SK-N-SH (cell line): ENCODE results near the gene NEDD8. TPM values are rescaled to one million over a fixed set of nuclear protein-coding genes. Genes with fewer than 3 reads are reported as not detected.

Experiments
- CTCF ChIA-PET: fragments of 300-600, 350-600 bp; formaldehyde crosslinking; extraction: SDS; loops from one replicate; lab custom pipeline; 2021; lab: Yijun Ruan, JAX
- POLR2A ChIA-PET: fragments of 350-600 bp; sonication (Branson Sonifier 250); formaldehyde crosslinking; extraction: SDS; loops from one replicate; lab custom pipeline; 2020; ENCODE audit warnings: antibody characterized with exemption, inconsistent platforms; lab: Yijun Ruan, JAX
- DNase-seq: peaks from one replicate; pipeline ENCODE4 v3.0.0; 2012
- H2AFZ ChIP-seq: fragments of 200-600 bp; sonication (generic); 2 replicates; pipeline ENCODE4 v1.8.1; 2016; ENCODE audit warnings: antibody characterized with exemption, mild to moderate bottlenecking, low read depth
- H3F3A ChIP-seq: fragments of 200-600 bp; sonication (generic); replicated peaks from 2 replicates; pipeline ENCODE3; 2016; ENCODE audit warnings: antibody characterized with exemption, mild to moderate bottlenecking; ENCODE audit not compliant: insufficient read depth
- H3K27ac ChIP-seq, 2 experiments: fragments of 200-500 bp in 1 of 2; fragments of 200-600 bp in 1 of 2; sonication (Bioruptor generic) in 1 of 2; sonication (generic), shearing (Covaris generic) in 1 of 2; 2 replicates each; pipeline versions ENCODE4 v1.5.1 to v1.6.1; 2014 to 2016; ENCODE audit warnings: low read depth in 2 of 2, inconsistent platforms in 1 of 2, low read length in 1 of 2, mild to moderate bottlenecking in 1 of 2, mixed read lengths in 1 of 2
- H3K27me3 ChIP-seq: fragments of 200-600 bp; sonication (generic), shearing (Covaris generic); 2 replicates; pipeline ENCODE4 v1.6.1; 2016; ENCODE audit warnings: mixed run types; ENCODE audit not compliant: insufficient read depth
- H3K36me3 ChIP-seq, 2 experiments: fragments of 200-500 bp in 1 of 2; fragments of 200-600 bp in 1 of 2; sonication (Bioruptor generic) in 1 of 2; sonication (generic) in 1 of 2; replicated peaks in 1 of 2; 2 replicates each; pipeline versions ENCODE3 to v1.5.1; 2014 to 2016; ENCODE audit warnings: low read length in 1 of 2, mild to moderate bottlenecking in 1 of 2; ENCODE audit not compliant: insufficient read depth in 2 of 2, control insufficient read depth in 1 of 2
- H3K4me1 ChIP-seq, 2 experiments: fragments of 200-500 bp in 1 of 2; fragments of 200-600 bp in 1 of 2; sonication (Bioruptor generic) in 1 of 2; sonication (generic), shearing (Covaris generic) in 1 of 2; 2 replicates each; pipeline versions ENCODE4 v1.5.1 to v1.6.1; 2014 to 2016; ENCODE audit warnings: low read depth in 1 of 2, low read length in 1 of 2, mixed run types in 1 of 2; ENCODE audit not compliant: insufficient read depth in 2 of 2, control insufficient read depth in 1 of 2
- H3K4me2 ChIP-seq: fragments of 200-600 bp; sonication (generic), shearing (Covaris generic); 2 replicates; pipeline ENCODE4 v1.6.1; 2017; ENCODE audit warnings: mixed run types
- H3K4me3 ChIP-seq, 2 experiments: fragments of 200-500 bp in 1 of 2; fragments of 200-600 bp in 1 of 2; sonication (Bioruptor generic) in 1 of 2; sonication (generic), shearing (Covaris generic) in 1 of 2; 2 replicates each; pipeline versions ENCODE4 v1.5.1 to v1.8.1; 2014 to 2016; ENCODE audit warnings: low read depth in 2 of 2, inconsistent platforms in 1 of 2, low read length in 1 of 2, mild to moderate bottlenecking in 1 of 2, mixed read lengths in 1 of 2, moderate library complexity in 1 of 2
- H3K79me2 ChIP-seq: fragments of 200-600 bp; sonication (generic); 2 replicates; pipeline ENCODE4 v1.8.1; 2017; ENCODE audit warnings: mild to moderate bottlenecking; ENCODE audit not compliant: insufficient read depth
- H3K9ac ChIP-seq: fragments of 200-600 bp; sonication (generic); 2 replicates; pipeline ENCODE4 v1.6.1; 2017; ENCODE audit warnings: mixed run types
- H3K9me2 ChIP-seq: fragments of 200-600 bp; sonication (generic); 2 replicates; pipeline ENCODE4 v1.6.1; 2017; ENCODE audit warnings: mixed run types
- H3K9me3 ChIP-seq: fragments of 200-600 bp; sonication (generic); 2 replicates; pipeline ENCODE4 v1.6.1; 2017; ENCODE audit warnings: mixed run types, mild to moderate bottlenecking, moderate library complexity
- H4K20me1 ChIP-seq: fragments of 200-600 bp; sonication (generic); 2 replicates; pipeline ENCODE4 v1.6.1; 2017; ENCODE audit warnings: mild to moderate bottlenecking, mixed run types; ENCODE audit not compliant: insufficient read depth
- EZH2phosphoT487 ChIP-seq: fragments of 200-600 bp; sonication (generic); IDR thresholded peaks from 2 replicates; pipeline ENCODE4 v1.6.1; 2017; ENCODE audit warnings: low read depth, mixed run types, mild to moderate bottlenecking, antibody characterized with exemption, moderate library complexity, borderline replicate concordance
- FOXJ3 ChIP-seq: sonication (generic); formaldehyde crosslinking; IDR thresholded peaks from 2 replicates; pipeline ENCODE4 v1.5.1; 2020; ENCODE audit warnings: mild to moderate bottlenecking, missing genetic modification reagents
- FOXM1 ChIP-seq: IDR thresholded peaks from 2 replicates; pipeline ENCODE4 v1.4.0; 2012; ENCODE audit warnings: low read depth, mild to moderate bottlenecking
- GABPA ChIP-seq: IDR thresholded peaks from 2 replicates; pipeline ENCODE4 v1.4.0; 2012; ENCODE audit warnings: low read depth, mild to moderate bottlenecking
- GATA2 ChIP-seq: sonication (generic); formaldehyde crosslinking; IDR thresholded peaks from 2 replicates; pipeline ENCODE4 v1.5.0; 2020; ENCODE audit warnings: mild to moderate bottlenecking, missing genetic modification reagents
- JUND ChIP-seq: IDR thresholded peaks from 2 replicates; pipeline ENCODE4 v1.4.0; 2012
- NFIC ChIP-seq: IDR thresholded peaks from 2 replicates; pipeline ENCODE4 v1.4.0; 2012; ENCODE audit warnings: borderline replicate concordance
- NRF1 ChIP-seq: IDR thresholded peaks from 2 replicates; pipeline ENCODE4 v1.6.1; 2012; ENCODE audit warnings: low read depth, mild to moderate bottlenecking, low read length
- PBX3 ChIP-seq: IDR thresholded peaks from 2 replicates; pipeline ENCODE4; 2012
- RAD21 ChIP-seq: IDR thresholded peaks from 2 replicates; pipeline ENCODE4 v1.6.1; 2012; ENCODE audit warnings: mild to moderate bottlenecking, low read length
- RFX5 ChIP-seq: IDR thresholded peaks from 2 replicates; pipeline ENCODE4 v1.6.1; 2012; ENCODE audit warnings: mild to moderate bottlenecking, improper control_type of control experiment, low read length
- RXRA ChIP-seq: IDR thresholded peaks from 2 replicates; pipeline ENCODE4 v1.4.0; 2012; ENCODE audit warnings: low read depth, mild to moderate bottlenecking, borderline replicate concordance
- SMC3 ChIP-seq: IDR thresholded peaks from 2 replicates; pipeline ENCODE4 v1.6.1; 2012; ENCODE audit warnings: low read depth, low read length, improper control_type of control experiment
- TCF12 ChIP-seq: IDR thresholded peaks from 2 replicates; pipeline ENCODE4 v1.4.0; 2012
- TEAD4 ChIP-seq: IDR thresholded peaks from 2 replicates; pipeline ENCODE4 v1.4.0; 2012; ENCODE audit warnings: mild to moderate bottlenecking, borderline replicate concordance; ENCODE audit not compliant: insufficient read depth
- USF1 ChIP-seq: IDR thresholded peaks from 2 replicates; pipeline ENCODE4 v1.4.0; 2012; ENCODE audit warnings: low read depth, borderline replicate concordance
- USF2 ChIP-seq: fragments of 150-350 bp; IDR thresholded peaks from 2 replicates; pipeline ENCODE4 v1.6.1; 2017; ENCODE audit warnings: antibody characterized with exemption, low read length, low read depth, borderline replicate concordance
- ZBTB33 ChIP-seq: IDR thresholded peaks from 2 replicates; pipeline ENCODE4 v1.4.0; 2012; ENCODE audit warnings: low read depth, borderline replicate concordance
- WGBS: methylation state at CpG from one replicate; pipeline ENCODE4 v1.1.6; 2017; ENCODE audit warnings: low lambda C conversion rate; 5-methylcytosine and 5-hydroxymethylcytosine counted together
- polyA plus RNA-seq, 3 experiments: library from polyadenylated mRNA; depleted of rRNA; stranded (reverse); fragments of >200 nt; gene quantifications; 2 replicates each; pipeline ENCODE4 v1.2.3, GENCODE V29; 2012

The NEDD8 gene
- polyA plus RNA-seq, 1 of the 3 experiments (the other 2 are of a cell fraction), result 534 TPM

GRCh38 chr14:24247422-24247821 is 15.3 kb upstream of the NEDD8 start:
- H3K9me2 ChIP-seq, result no peaks in the 10 kb centered on the region
- WGBS, result 57% methylated on average over 7 of the region's 7 CpGs
- no peaks in the 10 kb centered on the region for H3K79me2 ChIP-seq
- H3K27ac ChIP-seq, result no peak overlapping the region
- DNase-seq, result no peak
- H3K36me3 ChIP-seq, result no peaks in the 10 kb centered on the region
- H3K4me3 ChIP-seq, result no peak overlapping the region
- no peaks in the 10 kb centered on the region for H4K20me1 ChIP-seq
- ChIA-PET POLR2A (interaction anchor here (1.1 kb wide), 1 partner anchor 61 kb away, joined by 4 read pairs; no protein-coding TSS in a partner anchor), CTCF (interaction anchor here (0.8 to 12.0 kb wide), 8 partner anchors 9 to 189 kb away, joined by 3 to 191 read pairs (median 4); partner anchors contain the start of genes CIDEB, DHRS1, NOP9 and RABGGTA)
- H3K9me3 ChIP-seq, result no peaks in the 10 kb centered on the region
- H3K4me2 ChIP-seq, result no peak overlapping the region
- no peak for TF ChIP-seq RXRA
- TF ChIP-seq RFX5, result no peak
- no peak for TF ChIP-seq FOXM1
- TF ChIP-seq RAD21, result no peak
- TF ChIP-seq TEAD4, result no peak
- TF ChIP-seq USF2, result no peak
- TF ChIP-seq FOXJ3, result no peak
- no peak for TF ChIP-seq JUND
- TF ChIP-seq GATA2 (CRISPR knock-in tag), result no peak
- TF ChIP-seq PBX3, result no peak
- no peak for TF ChIP-seq EZH2phosphoT487
- TF ChIP-seq NRF1, result no peak
- no peak for TF ChIP-seq GABPA
- no peak for TF ChIP-seq TCF12
- TF ChIP-seq SMC3, result no peak
- no peak for TF ChIP-seq USF1
- no peak for TF ChIP-seq NFIC
- no peak for TF ChIP-seq ZBTB33
- peaks cover 6 to 7% of the 10 kb centered on the region in 2 experiments; a peak in 1 of 4 replicates for H3K4me1 ChIP-seq
- H3K9ac ChIP-seq, result no peak overlapping the region
- H2AFZ ChIP-seq, result no peak overlapping the region
- no peaks in the 10 kb centered on the region for H3K27me3 ChIP-seq
- H3F3A ChIP-seq, result peaks cover 13% of the 10 kb centered on the region
